Activated CD8-positive, alpha-beta memory T cell treated with anti-CD3 and anti-CD28 coated beads for 48 hours (primary cell): ENCODE measurements around the gene YIF1B.
"Not testable (repeated sequence)": the region's sequence is repeated elsewhere in the genome, so short reads cannot be mapped to it uniquely, and the experiment has no call there.

Experiments
- DNase-seq, 3 experiments: peaks; one replicate each; pipeline ENCODE4 v3.0.0-alpha.2; 2020; ENCODE audit warnings: low read depth in 2 of 3, low spot score in 2 of 3

Gene YIF1B

GRCh38 chr19:38277969-38278680, 37.6 kb downstream of the YIF1B start:
- no peak for DNase-seq

DNA sequence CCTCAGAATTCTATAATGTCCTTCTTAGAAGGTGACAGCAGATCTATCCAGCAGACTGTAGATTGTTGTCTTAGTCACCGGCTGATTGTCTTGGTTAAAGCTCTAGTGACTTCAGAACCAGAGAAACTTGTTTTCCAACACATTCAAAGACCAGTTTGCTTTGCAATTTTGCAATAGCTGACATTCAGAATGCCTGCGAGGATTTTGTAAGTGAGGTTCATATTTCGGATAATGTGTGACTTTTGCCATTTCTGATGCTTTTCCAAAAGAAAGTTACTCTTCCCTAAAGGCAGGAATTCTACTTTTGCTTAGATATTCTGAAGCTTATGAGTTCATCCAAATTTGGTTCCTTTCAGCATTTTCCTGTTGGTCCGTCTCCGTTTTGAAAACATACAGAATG, 38.2 kb downstream of the YIF1B start:
- no peak for DNase-seq

- no peak for DNase-seq
Measured at GRCh38 chr19:38276942-38277517, 38.7 kb downstream of the YIF1B start.

GRCh38 chr19:38274739-38275138, 41.0 kb downstream of the YIF1B start:
- DNase-seq: no peak

DNA sequence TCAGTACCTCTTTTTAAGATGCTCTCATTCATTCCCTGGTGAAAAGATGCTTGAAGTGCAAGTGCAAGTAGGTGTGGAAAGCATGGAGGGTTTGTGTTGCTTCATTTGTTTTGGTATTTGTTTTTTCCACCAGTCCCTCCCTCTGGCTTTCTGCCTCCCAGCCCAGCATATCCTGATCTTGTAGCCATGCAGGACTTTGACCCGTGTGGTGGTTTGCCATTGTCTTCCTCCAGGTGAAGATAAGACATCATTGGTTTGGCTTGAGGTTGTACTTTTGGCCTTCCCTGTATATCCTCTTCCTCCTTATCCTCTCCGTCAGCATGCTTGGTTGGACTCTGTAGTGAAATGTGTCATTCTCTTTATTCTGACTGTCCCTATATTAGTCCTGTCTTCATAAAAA, 42.2 kb downstream of the YIF1B start:
- DNase-seq: no peak

DNA sequence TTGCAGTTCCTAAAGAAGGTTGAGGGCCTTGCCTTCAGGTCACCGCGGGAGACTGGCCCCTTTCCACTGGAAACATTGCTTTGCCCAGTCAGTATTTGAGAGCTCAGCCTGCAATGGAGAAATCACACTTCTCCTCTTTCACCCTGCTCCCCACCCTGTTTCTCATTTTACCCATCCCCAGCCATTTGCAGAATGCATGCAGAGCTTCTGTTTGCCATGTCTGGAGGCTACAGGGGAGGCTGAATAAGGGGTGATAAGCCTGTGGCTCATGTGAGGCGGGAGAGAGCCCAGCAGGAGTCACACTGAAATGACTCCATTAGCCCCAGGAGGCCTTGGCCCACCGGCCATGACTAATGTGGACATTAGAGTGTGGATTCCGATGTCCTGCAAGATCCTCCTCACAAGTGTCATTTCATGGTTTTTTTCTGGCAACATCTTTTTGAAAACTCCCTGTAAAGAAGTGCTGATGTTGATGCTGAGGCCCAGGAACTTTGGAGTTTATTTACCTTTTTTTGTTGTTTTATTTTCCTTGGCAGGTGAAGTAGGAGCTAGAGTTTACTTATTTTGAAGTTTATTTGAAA, 45.1 kb downstream of the YIF1B start:
- DNase-seq: no peak

DNA sequence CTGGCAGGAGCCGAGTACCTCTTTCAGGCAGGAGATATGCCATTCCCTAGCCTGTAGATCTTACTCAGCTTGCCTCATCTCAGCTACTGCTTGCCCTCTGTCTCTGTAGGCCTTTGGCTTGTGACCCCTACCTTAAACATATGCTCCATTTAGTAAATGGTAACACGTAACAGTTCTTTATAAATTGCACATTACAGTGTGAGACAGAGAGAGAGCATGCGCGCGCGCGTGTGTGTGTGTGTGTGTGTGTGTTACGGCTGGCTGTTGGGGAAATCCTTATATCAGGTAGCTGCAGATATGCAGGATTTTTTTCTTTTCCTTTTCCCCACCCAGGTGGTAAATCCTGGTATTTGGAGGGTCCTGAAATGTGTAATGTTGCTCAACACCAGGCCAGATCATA, 47.2 kb downstream of the YIF1B start:
- no peak for DNase-seq

GRCh38 chr19:38267761-38268483, 47.8 kb downstream of the YIF1B start:
- DNase-seq: no peak

DNA sequence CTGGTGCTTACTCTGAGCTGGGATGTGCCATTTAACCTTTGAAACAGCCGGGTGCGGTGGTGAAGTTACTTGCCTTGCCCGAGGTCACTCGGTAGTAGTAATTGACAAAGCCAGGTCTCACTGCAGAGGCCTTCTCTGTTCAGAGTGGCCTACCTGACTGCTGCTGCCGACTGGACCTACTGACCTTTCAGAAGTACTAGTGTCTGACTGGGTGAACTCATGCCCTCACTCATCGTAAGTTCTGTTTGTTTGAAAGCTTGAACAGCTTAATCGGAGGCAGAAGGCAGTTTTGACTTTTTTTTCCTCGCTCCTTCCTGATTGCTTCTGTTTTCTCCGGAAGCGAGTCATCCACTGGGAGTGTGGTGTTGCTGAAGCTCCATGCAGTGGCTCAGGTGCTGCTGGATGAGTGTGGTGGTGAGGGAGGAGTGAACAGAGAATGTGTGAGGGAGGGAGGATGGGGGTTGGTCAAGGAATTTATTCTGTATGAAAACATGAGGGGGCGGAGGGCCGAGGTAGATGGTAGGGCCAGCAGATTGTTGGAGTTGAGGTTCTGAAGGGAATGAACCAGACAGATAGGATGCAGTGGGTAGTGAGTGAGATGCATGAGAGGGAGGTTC, 48.7 kb downstream of the YIF1B start:
- DNase-seq: no peak

- no peak for DNase-seq
Measured at GRCh38 chr19:38265921-38266429, 49.8 kb downstream of the YIF1B start.

DNA sequence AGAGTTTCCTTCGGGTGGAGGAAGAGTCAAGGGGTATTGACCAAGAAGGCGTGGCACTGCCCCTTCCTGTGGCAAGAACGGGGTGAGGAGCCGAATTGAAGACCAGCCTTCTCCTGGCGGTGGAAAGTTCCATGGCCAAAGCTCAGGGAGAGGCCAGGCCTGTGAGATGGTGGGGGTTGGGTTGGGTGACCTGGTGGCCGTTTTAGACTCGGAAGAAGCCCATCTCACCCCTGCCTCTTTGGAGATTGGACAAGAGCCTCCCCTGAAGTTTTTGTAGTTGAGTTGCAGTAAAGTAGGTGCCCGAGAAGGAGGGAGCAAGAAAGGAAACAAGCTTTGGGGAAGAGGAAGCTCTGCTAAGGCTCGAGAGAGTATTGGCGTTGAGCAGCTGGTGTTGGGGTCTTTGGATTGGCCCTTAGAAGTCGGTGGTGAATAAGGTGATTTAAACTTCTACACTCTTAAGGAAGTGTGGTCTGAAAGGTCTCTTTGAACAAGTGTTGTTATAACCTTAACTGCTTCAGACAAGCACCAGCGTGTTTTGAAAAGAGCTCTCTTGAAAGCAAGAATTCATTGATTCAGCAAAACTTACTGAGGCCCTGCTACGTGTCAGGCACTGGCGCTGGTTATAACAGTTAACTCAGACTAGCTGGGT, 50.4 kb downstream of the YIF1B start:
- no peak for DNase-seq

DNA sequence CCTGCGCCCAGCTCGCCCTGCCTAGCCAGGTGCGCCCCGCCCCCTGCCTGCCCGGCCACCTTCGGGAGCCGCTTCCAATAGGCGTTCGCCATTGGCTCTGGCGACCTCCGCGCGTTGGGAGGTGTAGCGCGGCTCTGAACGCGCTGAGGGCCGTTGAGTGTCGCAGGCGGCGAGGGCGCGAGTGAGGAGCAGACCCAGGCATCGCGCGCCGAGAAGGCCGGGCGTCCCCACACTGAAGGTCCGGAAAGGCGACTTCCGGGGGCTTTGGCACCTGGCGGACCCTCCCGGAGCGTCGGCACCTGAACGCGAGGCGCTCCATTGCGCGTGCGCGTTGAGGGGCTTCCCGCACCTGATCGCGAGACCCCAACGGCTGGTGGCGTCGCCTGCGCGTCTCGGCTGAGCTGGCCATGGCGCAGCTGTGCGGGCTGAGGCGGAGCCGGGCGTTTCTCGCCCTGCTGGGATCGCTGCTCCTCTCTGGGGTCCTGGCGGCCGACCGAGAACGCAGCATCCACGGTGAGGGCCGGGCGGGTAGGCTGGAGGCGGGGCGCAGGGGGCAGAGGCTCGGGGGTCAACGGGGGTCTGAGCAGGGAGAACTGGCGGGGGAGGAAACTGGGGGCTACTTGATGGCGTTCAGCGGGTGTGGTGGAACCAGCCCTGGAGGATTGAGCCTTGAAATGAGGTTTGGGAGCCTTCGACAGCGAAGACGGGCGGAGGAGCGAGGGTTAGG, 51.1 kb downstream of the YIF1B start, which contains the start of gene SPINT2:
Gene SPINT2 (plus strand): TSS at position 88 of the 727 bp plus-strand sequence. CDS start 320 bp downstream, at position 408.
- peak in 1 of 3 experiments; percentile 17 for DNase-seq

GRCh38 chr19:38263689-38264485, 51.9 kb downstream of the YIF1B start:
- DNase-seq: peak; percentile 32 to 57 (median 46)

DNA sequence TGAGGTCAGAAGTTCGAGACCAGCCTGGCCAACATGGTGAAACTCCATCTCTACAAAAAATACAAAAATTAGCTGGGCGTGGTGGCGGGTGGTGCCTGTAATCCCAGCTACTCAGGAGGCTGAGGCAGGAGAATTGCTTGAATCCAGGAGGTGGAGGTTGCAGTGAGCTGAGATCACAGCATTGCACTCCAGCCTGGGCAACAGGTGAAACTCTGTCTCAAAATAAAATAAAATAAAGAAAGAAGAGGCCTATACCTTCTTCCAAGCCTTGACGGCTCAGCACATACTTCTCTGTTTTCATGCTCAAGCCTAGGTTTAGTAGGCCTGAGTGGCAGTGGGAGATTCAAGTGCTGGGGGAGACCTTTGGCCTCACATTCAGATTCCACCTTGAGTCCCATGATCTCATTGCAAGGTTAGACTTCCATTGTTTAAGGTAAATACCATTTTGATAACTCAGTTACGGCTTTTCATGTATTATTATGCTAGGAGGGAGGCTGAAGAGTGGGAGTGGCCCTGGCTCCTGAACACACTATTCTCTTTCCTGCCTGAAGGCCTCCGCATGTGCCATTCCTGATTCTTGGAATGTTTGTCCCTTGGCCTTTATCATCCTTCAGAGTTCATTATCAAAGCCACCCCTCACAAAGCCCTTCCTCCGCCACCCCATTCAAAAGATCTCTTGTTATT, 53.0 kb downstream of the YIF1B start:
- no peak for DNase-seq

GRCh38 chr19:38261942-38262341, 53.8 kb downstream of the YIF1B start:
- not testable (repeated sequence) for DNase-seq

GRCh38 chr19:38255383-38256014, 60.2 kb downstream of the YIF1B start:
- DNase-seq: no peak

DNA sequence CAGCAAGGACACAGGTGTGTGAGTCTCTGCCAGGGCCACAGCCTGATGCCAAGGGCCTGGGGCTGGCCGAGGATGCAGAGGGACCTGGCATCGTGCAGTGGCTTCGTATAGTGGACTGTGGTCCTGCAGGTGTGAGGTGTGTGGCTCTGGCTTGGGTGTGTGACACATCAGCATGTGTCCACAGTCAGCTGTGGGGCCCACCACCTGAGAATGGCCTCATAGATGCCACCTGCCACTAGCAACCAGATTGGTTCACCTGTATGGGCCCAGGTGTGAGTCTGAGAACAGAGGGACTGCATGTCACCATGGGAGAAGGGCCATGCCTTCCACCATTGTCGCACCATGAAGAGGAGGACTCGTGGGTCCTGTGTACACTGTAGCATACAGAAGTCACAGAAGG, 62.0 kb downstream of the YIF1B start:
- no peak for DNase-seq
